Stimulated activated CD4-positive, alpha-beta T cell treated with anti-CD3 and anti-CD28 coated beads, Interleukin-1b, Interleukin-23, amount 100 ng/mL, for 1 hour (primary cell): ENCODE measurements around the gene NEB.
"Not testable (repeated sequence)": the region's sequence is repeated elsewhere in the genome, so short reads cannot be mapped to it uniquely, and the experiment has no call there.

Experiments used
- DNase-seq, 2 donors: peaks; one replicate each; pipeline ENCODE4 v3.0.0-alpha.2; 2020; ENCODE audit warnings: low read depth in 2 of 2

The NEB gene

DNA sequence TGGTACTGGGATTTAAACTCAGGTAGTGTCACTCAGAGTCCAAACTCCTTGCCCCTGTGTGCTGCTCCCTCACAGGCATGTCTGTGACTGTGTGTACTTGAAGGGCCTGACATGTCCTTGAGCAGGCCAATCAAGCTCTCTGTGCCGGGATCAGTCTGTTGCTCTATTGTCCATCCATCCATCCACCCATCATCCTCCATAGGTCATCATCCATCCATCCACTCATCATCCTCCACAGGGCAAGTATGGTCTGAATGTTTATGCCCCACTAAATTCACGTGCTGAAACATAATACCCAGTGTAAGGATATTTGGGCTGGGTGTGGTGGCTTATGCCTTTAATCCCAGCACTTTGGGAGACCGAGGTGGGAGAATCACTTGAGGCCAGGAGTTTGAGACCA, 24.5 kb upstream of the NEB start:
- no peak for DNase-seq

DNA sequence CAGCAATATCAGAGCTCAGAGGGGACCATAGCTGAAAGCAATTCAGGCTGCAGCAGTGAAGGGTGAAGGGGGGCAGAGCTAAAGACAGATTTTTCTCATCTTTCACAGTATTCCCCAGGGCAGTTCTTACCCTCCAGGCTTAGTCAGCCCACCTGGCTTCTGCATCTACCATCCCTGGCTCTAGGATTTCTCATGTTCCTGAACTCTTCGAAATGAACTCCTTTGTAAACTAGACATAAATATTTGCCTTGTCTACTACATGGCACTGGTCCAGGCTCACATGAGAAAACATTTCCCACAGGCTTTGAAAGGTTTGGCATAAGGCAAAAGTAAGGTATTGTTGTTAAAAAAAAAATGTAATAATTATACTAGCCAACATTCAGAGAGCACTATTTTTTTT, 23.6 kb upstream of the NEB start:
- DNase-seq = no peak

DNA sequence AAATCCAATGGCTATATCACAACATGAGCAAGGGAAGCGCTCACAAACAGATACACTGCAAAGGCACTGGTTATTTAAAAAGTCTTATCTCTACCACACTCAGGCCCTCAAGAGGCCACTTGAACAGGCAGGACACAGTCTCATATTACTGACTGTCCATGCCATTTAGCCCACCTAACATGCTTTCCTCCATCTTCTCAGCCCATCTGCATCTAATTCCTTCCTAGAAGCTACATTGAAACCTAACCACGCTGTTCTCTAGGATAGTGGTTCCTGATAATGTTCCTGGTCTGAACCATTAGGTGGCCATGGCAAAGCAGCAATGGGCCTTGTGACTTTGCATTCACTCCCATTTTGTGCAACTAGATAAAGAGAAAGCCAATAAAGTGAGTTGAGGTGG, 22.5 kb upstream of the NEB start:
- no peak for DNase-seq

DNA sequence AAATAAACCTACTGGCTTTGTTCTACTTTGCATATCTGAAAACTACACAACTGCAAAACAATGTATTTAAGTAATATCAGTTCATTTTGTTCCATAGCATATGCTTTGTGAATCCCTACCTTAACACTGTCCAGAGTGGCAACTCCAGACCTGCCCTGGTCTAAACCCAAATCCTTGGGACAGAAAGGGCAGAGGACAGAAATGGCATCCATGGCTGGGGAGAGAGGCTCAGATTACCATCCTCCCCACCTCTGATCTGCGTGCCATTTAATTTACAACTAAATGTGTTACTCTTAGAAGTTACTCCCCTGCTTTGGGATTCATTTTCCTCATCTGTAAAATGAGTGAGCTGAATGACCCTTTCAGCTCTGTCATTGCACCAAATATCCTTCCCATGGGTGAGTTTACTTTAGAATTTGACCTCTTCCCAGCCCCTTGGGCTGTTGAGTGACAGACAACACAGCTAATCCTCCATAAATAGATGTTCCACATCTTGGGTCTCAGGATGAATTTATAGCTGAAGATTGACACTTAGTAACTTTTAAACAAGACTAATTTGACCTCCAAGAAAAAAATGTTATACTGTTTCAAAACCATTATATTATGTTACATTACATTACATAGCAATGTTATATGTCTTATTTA, 20.1 kb upstream of the NEB start:
- no peak for DNase-seq

DNA sequence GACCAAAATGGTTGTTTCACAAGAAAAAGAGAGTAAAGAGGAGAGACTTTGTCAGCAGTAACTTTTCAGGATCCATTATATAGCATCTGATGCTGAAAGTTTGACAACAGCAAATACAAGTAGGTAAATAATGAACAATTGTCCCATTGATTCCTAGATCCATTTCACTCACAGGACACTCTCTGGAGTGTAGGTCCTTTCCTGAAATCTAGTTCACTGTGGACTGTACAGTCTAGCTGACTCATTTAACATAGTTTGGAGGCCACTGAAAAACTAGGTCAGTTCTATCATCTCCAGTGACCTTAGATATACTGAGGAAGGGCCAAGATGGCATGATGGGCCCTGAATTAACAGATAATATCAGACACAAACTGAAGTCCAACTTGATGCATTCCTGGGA, 19.3 kb upstream of the NEB start:
- DNase-seq = no peak

DNA sequence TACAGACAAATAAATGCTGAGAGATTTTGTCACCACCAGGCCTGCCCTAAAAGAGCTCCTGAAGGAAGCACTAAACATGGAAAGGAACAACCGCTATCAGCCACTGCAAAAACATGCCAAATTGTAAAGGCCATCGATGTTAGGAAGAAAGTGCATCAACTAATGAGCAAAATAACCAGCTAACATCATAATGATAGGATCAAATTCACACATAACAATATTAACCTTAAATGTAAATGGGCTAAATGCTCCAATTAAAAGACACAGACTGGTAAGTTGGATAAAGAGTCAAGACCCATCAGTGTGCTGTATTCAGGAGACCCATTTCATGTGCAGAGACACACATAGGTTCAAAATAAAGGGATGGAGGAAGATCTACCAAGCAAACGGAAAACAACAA, 11.0 kb upstream of the NEB start:
- DNase-seq = not testable (repeated sequence)

DNA sequence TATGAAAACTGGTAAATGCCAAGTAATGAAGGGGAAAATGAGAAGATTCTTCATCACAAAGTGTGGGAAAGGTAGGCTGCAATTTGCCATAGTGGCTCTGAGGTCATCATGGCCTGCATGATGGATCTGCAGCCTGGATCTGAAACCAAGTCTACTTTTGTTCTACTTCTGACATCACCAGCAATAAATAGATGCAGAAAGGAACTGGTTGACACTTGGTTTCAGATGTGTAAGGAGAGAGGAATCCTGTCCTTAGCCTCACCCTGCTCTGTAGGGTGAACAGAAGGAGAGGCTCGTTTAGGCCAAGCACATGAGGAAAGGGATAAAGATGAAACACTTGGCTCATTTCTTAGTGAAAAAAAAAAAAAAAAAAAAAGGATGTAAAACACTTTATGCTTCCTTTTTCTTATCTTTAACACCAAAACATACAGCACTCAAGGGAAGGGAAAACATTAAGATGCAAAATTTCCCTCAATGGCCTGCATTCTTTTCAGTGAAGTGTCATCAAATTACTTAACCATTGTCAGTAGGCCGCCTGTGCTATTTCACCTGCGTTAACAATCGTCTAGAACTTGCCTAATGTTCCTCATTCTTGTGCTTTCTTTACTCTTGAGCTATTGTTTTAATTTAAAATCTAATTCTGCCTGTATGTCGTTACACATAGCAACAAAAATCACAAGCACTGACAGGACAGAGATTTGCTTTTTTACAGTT, 3.9 kb downstream of the NEB start:
- no peak for DNase-seq

DNA sequence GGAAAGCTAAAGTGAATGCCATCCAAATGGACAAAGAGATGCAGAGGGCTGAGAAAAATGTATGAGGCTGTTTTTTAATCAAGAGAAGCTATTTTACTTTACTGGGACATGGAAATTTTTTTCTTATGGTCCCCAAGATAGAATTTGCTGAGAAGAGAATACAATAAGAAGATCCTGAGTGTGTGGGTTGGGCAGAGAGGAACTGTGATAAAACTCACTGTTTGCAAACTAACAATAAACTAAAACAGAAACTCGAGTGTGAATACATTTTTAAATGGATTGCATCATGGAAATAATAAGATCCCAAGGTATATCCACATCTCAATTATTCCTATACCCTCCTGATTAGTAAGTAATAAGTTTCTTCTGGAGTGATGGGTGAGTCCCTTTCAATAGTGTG, 4.4 kb downstream of the NEB start:
- no peak for DNase-seq

DNA sequence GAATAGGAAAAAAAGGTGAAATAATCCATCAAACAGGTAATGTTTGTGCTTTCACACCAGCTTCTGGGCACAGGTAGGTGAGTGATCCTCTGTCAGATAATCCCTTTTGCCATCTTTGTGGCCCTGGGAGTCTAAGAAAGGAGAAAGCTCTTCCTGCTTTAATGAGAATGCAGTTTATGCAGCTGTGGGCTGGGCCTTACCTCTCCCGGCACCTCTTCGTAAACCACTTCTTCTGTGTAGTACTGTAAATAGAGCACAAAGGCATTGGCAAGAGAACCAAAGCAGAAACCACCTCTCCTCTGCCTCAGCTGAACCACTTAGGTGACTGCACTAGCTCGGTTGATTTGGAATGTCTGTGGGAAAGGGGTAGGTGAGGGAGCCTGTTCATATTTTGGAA, 4.9 kb downstream of the NEB start:
- no peak for DNase-seq

DNA sequence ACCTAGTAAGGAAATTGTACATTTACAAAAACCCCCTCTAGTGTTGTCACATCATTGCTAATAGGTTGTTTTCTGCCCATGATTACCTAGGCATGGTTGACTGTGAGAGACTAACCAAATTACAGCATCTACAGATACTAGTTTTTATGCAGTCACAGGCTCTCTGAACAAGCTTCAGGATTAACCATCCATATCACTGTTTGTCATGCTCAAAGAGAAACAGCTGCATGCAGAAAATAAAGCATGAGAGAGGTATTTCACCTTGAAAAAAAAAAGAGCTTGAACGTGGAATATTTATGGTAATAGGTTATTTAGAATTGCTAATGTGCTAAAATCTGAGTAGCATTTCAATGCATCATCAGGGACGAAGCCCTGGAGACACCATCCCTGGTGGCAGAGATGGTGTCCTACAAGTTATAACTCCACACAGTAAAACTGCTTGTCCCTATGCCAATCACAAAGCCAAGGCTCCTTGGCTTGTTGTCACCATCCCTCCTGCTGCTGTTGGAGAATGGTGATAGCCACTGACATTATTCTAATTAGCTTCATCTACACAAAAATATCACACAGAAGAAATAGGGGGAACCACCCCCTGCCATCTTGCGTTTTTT, 5.4 kb downstream of the NEB start:
- DNase-seq = no peak

DNA sequence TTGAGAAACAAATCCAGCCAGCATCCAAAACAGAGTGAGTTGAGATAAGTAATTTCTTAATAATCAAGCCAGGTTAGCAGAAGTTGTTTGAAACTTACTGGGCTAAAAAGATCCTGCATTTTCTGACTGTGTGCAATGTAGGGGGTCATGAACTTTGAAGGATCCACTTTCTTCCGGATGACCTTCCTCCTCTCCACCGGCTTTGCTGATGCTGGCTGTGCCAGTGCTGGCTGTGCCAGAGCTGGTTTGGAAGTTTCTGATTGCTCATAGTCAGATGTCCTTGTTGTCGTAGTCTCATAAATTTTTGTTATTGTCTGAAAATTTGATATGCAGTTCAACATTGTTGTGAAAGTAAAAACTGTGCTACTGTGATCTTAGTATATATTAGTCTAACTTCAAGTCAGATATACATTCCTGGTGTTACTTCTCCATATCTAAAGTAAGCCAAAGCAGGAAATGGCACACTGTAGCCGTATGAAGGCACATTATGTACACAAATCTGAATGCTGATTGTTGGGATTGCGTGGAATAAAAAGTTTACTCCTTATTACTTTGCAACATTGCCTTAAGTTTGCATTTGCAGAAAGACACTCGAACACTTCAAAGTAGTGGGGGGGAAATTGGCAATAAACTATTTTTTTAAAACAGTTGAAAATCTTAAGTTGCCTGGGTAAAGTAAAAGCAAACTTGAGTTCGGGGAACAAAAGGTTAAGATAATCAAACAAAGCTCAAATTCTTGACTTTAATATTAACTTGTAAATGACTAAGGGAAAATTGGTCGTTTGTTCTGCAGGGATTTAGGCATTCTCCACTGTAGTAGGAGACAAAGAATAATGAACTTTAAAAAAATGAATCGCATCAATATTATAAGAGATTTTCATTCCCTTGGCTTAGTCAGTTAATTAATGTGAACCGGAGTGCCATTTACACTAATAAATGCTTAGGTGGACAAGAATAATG, 6.4 kb downstream of the NEB start:
- DNase-seq = no peak

DNA sequence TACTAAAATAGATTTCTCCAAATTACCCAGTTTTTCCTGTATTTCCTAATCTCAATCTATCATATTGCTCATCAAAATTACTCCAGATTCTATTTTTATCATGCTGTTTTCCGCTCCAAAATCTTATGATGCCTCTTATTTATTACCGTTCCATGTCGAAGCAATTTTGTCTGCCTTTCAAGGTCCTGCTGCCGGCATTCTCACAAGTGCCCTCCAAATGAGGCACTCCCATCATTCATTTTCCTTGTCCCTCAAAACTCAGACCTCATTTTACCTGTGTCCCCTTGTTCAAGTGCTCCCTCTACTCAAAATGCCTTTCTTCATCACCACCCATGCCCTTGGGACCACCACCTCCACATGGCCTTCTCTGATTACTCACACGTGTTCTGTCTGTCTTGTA, 13.1 kb downstream of the NEB start:
- no peak for DNase-seq

DNA sequence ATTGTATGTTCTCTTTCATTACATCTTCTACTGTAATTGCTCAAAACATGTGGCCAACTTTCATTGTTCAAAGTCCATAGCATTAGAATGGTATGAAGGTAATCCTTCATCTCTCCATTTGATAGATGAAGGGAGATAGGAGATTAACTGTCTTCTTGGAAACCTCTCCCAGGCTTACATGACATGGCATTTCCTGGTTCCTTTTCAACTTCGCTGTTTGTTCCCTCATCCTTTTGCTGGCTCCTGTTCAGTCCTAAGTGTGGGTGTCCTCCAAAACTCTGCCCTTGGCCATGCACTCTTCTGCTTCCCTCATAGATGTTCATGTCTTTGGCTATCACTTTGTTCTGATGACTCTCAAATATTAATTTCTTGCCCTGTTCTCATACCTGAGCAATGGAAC, 13.8 kb downstream of the NEB start:
- DNase-seq = no peak

DNA sequence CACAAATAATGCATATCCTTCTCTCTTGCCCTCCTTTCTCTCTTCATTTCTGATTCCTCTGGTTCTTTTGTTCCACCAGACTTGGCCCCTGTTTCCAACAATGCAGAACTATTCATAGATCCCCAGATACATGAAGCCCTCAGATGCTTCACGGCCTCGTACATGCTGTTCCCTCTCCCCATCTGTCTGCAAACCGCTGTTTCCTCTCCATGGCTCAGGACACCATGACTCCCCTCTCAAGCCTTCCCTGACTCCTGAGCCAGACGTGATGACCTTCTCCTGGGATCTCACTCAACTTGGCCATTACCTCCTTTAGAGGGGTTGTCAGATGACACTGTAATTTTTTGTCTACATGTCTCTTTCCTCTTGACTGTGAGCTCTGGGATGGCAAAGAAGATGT, 15.5 kb downstream of the NEB start:
- DNase-seq = no peak

DNA sequence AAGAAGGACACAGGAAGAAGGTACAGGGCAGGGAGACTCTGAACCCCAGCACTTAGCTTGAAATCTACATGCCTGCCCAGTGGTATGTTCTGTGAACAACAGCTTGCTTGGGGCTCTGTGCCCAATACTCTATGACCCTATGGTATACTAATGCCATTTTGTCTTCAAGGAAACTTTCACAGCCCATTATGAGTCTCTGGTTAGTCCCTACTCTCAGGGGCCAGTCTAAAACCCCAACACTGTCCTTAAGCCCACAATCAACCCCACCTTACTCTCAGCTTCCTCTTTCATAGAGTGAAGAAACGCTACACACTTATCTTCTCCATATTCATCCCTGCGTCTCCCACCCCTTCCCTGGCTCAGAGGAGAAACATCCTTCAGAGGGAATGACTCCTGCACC, 16.0 kb downstream of the NEB start:
- DNase-seq = no peak

DNA sequence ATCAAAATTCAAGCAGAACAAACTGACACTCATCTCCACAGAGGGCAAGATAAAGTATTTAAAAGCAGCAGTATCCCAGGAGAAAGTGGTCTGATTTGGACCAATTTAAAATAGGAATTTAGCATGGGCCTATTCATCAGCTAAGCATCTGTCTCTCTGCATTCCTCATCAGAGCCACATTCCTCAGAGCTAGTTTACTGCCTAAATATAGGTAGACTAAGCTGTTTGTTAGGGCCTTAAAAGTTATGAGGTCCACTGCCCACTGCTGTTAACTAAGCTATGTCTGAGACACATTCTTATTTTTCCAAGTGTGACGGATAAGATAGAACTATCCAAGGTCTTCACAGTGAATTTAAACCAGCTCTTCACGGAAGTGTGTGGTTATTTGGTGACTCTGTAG, 17.6 kb downstream of the NEB start:
- DNase-seq = no peak

DNA sequence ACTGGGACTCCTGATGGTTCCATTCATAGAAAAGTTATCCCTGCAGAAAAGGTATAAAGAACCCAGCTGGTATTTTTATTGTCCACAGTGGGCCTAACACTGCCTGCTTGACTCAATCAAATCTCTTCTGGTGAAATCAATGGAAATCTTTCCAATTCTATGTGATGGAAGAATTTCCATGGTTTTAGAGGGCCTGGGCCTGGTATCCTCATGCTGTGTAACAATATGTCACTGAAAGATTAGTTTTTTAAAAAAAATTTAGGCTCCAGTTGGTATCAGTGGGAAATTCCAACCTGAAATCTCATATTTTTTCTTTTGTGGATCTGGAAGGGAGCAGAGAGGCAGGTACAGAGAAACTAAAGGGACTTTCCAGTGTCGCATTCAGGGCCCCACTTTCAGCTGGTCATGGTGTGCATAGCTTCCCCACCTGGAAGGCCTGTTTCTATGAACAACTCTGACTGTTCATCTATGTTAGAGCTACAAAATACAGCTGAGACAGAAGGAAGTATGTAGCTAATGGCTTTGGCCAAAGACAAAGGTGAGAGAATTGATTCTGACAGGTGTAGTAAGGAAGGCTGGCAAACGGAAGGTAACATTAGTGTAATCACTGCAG, 20.9 kb downstream of the NEB start:
- no peak for DNase-seq

DNA sequence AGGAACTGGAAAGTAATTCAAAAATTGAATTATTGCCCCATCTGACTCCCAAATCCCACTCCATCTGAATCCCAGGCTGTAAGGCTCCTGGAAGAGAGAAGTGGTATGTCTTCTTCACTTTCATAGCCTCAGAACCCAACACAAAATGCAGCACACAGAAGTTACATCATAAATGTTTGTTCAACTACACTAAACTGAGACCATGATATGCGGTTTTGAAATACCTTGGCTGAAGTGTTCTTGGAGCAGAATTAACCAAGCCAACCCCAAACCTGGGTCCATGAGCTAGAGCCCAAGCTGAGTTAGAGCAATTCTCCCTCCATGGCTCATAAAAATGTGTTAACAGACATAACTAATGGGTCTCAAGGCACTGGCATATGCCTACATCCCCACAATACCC, 23.3 kb downstream of the NEB start:
- DNase-seq = no peak

DNA sequence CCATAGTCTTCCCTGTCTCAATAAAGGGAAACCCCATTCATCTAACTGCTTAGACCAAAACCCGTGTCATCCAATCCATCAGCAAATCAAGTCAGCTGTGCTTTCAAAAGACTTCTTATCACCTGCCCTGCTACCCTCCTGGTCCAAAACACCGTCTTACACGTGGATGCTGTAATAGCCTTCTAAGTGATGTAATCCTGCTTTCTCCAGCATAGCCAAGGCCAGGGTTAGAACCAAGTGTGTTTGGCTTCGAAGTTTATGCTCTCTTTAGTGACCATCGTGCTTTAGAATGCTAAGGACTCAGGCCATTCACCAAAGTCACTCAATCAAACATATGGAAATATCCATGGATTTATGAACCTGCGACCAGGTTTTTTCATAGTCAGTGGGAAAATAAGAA, 25.5 kb downstream of the NEB start:
- DNase-seq = no peak

DNA sequence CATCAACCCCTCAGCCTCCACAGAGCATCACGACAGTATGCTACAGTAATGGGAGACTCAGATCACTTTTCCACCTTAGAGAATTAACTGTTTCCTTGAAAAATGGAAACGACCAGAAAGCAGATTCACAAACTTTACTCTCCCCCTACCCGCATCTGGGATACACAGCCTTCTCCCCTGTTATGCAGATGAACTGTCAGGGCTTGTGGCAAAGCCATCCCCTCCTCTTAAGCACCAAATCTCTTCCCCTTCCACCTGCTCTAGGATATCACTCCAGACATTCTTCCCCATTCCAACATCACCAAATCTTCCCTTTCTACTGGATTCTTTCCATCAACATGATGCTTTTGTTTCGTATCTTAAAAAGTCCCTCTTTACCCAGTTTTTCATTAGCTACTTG, 26.4 kb downstream of the NEB start:
- DNase-seq = no peak

DNA sequence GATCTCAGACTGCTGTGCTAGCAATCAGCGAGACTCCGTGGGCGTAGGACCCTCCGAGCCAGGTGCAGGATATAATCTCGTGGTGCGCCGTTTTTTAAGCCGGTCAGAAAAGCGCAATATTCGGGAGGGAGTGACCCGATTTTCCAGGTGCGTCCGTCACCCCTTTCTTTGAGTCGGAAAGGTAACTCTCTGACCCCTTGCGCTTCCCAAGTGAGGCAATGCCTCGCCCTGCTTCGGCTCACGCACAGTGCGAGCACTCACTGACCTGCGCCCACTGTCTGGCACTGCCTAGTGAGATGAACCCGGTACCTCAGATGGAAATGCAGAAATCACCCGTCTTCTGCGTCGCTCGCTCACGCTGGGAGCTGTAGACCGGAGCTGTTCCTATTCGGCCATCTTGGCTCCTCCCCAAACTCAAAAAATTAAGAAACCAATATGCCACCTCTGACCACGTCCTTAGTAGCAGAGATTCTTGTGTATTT, 29.8 kb downstream of the NEB start:
- DNase-seq = not testable (repeated sequence)

DNA sequence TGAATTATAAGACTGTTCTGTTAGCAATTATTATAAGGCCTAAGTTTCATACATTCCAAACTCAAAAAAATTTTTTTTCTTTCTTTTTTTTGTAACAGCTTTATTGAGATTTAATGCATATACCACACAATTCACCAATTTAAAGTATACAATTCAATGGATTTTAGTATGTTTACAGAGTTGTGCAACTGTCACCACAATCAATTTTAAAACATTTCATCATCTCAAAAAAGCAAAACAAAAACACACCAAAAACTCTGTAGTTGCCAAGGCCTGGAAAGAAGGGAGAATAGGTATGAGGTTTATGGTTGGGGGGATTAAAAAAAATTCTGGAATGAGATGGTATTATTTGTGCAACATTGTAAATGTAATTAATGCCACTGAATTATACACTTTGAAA, 36.1 kb downstream of the NEB start:
- DNase-seq = not testable (repeated sequence)
